ENCODE results near the gene GABRG3.
A peak's percentile ranks its signal among the peaks of the same experiment; 100 is the strongest.

Gene GABRG3

DNA sequence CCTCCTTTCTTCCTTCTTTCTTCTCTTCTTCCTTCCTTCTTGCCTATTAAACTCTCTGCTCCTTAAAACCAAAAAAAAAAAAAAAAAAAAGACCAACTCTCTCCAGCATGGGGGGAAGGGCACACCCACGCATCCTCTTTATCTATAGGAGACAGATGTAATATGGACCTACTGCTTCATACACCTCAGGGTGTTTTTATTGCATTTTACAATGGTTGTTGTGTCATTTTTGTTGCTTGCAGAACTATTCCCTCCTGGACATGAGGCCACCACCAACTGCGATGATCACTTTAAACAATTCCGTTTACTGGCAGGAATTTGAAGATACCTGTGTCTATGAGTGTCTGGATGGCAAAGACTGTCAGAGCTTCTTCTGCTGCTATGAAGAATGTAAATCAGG, 561.4 kb downstream of the GABRG3 start:
- ATAC-seq (ENCODE audit: low read depth), result no peak
- no peak for DNase-seq (ENCODE audit: low spot score)
- peaks cover 3% of the 10 kb centered on the region for H3K9me3 ChIP-seq (ENCODE audit: severe bottlenecking)
- no peaks in the 10 kb centered on the region for H3K4me1 ChIP-seq (ENCODE audit: insufficient read depth, poor library complexity, severe bottlenecking)
- H3K36me3 ChIP-seq (ENCODE audit: low read depth), result no peaks in the 10 kb centered on the region
- H3K4me3 ChIP-seq (ENCODE audit: severe bottlenecking), result no peak overlapping the region
- TF ChIP-seq, protein P1, sequence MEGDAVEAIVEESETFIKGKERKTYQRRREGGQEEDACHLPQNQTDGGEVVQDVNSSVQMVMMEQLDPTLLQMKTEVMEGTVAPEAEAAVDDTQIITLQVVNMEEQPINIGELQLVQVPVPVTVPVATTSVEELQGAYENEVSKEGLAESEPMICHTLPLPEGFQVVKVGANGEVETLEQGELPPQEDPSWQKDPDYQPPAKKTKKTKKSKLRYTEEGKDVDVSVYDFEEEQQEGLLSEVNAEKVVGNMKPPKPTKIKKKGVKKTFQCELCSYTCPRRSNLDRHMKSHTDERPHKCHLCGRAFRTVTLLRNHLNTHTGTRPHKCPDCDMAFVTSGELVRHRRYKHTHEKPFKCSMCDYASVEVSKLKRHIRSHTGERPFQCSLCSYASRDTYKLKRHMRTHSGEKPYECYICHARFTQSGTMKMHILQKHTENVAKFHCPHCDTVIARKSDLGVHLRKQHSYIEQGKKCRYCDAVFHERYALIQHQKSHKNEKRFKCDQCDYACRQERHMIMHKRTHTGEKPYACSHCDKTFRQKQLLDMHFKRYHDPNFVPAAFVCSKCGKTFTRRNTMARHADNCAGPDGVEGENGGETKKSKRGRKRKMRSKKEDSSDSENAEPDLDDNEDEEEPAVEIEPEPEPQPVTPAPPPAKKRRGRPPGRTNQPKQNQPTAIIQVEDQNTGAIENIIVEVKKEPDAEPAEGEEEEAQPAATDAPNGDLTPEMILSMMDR (IDR thresholded peaks at IDR 0.05; ENCODE audit: poor library complexity, severe bottlenecking), result no peak
- H3K27me3 ChIP-seq (ENCODE audit: insufficient read depth, poor library complexity, severe bottlenecking), result no peaks in the 10 kb centered on the region
- H3K27ac ChIP-seq (ENCODE audit: poor library complexity, severe bottlenecking), result no peak overlapping the region

DNA sequence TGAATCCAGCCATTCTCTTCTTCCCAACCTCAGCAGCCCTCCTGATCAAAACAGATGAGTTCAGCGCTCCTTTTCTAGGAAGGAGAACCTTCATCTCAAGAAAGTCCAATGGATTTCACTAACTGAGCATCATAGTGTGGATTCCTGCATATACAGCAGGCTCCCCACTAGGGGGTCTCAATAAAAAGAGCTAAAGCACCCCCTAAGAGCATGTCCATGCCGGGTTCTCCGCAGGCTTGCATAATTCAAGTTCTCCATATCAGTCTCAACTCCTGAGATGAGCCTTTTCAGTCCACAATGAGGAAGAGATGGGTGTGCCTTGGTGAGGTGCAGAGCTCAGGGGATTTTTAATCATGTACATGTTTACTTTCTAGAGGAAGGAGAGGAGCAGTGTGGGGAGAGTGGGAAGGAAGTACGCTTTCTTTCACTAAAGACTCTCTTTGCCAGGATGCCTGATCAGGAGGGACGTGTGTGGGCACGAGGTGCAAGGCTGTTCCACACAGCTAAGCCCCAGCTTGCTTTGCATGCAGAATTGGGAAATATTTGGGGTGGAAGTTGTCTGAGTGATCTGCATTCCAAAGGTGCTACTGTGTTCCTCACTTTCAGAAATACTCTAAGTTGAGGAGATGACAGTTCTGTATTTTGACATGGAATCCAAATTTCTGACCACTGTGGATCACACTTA, 564.6 kb downstream of the GABRG3 start:
- H3K4me3 ChIP-seq (ENCODE audit: severe bottlenecking), result no peak overlapping the region
- H3K27ac ChIP-seq (ENCODE audit: poor library complexity, severe bottlenecking), result no peak overlapping the region
- H3K4me1 ChIP-seq (ENCODE audit: insufficient read depth, poor library complexity, severe bottlenecking), result no peaks in the 10 kb centered on the region
- DNase-seq (ENCODE audit: low spot score) (no peak), ATAC-seq (ENCODE audit: low read depth) (peak; percentile 58)
- peaks cover 3% of the 10 kb centered on the region for H3K9me3 ChIP-seq (ENCODE audit: severe bottlenecking)
- no peaks in the 10 kb centered on the region for H3K27me3 ChIP-seq (ENCODE audit: insufficient read depth, poor library complexity, severe bottlenecking)
- TF ChIP-seq, protein P1 (IDR thresholded peaks at IDR 0.05; ENCODE audit: poor library complexity, severe bottlenecking), result no peak
- no peaks in the 10 kb centered on the region for H3K36me3 ChIP-seq (ENCODE audit: low read depth)

DNA sequence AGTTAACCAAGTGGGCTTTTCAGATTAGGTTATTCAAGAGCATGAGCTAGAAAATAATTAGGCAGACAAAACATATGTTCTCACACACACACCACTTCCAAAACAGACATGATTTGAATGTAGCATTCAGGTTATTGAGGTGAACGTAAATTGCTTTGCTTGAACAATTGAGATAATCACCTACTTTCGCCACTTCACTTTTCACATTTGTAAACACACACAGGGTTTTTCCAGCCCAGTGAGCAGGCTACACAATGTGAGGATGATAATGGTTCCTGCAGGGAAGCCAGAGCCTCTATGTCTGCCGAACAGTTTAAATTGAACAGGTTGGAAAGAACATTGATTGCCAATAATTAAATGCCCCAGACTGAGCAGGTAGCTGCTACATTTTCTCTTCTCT, 567.3 kb downstream of the GABRG3 start:
- H3K27me3 ChIP-seq (ENCODE audit: insufficient read depth, poor library complexity, severe bottlenecking), result no peaks in the 10 kb centered on the region
- no peaks in the 10 kb centered on the region for H3K4me1 ChIP-seq (ENCODE audit: insufficient read depth, poor library complexity, severe bottlenecking)
- TF ChIP-seq, protein P1 (IDR thresholded peaks at IDR 0.05; ENCODE audit: poor library complexity, severe bottlenecking), result no peak
- H3K36me3 ChIP-seq (ENCODE audit: low read depth), result no peaks in the 10 kb centered on the region
- DNase-seq (ENCODE audit: low spot score) (no peak), ATAC-seq (ENCODE audit: low read depth) (no peak)
- H3K9me3 ChIP-seq (ENCODE audit: severe bottlenecking), result peaks cover 3% of the 10 kb centered on the region
- no peak overlapping the region for H3K4me3 ChIP-seq (ENCODE audit: severe bottlenecking)
- H3K27ac ChIP-seq (ENCODE audit: poor library complexity, severe bottlenecking), result no peak overlapping the region

DNA sequence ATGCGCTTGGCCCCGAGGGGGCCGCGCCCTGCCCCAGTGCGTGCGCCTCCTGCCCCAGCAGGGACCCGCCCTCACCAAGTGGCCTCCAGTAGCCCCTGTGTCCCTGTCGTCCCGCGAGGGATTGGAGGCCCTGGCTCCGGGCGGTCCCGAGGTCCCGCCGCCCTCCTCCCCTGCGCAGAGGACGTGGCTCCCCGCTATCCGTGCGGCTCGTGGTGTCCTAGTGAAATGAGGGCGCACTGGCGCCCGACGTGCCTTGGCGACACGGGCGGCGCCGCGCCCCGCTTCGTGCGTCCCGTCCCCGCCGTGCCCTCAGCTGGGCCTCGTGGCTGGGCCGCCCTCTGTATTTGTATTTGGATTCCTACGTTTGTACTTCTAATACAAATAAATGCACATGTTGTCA, 570.6 kb downstream of the GABRG3 start:
- ATAC-seq (ENCODE audit: low read depth), result no peak
- Histone ChIP-seq H3K27me3 (ENCODE audit: insufficient read depth, poor library complexity, severe bottlenecking) (no peaks in the 10 kb centered on the region), H3K36me3 (ENCODE audit: low read depth) (no peaks in the 10 kb centered on the region), H3K9me3 (ENCODE audit: severe bottlenecking) (no peaks in the 10 kb centered on the region), H3K4me3 (ENCODE audit: severe bottlenecking) (no peak overlapping the region), H3K27ac (ENCODE audit: poor library complexity, severe bottlenecking) (no peak overlapping the region), H3K4me1 (ENCODE audit: insufficient read depth, poor library complexity, severe bottlenecking) (no peaks in the 10 kb centered on the region)
- no peak for DNase-seq (ENCODE audit: low spot score)
- TF ChIP-seq, protein P1 (IDR thresholded peaks at IDR 0.05; ENCODE audit: poor library complexity, severe bottlenecking), result no peak

DNA sequence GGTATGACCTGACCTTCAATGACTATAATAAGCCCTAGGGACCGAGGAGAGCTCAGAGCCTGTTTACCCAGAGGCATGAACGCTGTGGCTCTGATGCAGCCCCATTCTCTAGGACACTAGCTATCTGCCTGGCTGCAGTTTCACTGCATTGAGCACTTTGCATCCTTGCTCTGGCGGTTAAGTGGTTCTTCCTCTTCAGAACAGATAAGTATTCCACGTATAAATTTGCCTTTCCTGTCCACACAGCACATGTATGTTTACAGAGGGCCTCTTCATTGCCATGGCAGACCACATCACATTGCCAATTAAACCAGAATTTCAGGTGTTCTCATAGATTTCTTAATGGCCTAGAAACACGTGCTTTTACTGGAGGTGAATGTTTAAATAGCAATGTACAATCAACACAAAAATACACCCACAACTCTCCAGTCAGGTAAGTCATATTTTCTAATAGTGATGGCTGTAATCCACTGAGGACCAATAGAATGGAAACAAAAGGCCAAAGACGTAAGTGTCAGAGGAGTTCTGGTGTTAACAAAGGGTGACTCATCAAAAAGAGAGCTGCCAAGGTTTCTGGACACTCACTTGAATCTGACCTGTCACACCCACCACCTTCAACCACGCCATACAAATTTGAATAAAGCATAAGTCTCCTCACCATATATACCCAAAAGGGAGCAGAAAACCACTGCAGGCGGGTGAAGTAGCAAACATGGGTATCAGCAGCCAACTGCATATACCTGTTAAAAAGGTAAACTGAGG, 574.7 kb downstream of the GABRG3 start:
- H3K36me3 ChIP-seq (ENCODE audit: low read depth), result no peaks in the 10 kb centered on the region
- no peaks in the 10 kb centered on the region for H3K27me3 ChIP-seq (ENCODE audit: insufficient read depth, poor library complexity, severe bottlenecking)
- no peaks in the 10 kb centered on the region for H3K4me1 ChIP-seq (ENCODE audit: insufficient read depth, poor library complexity, severe bottlenecking)
- no peaks in the 10 kb centered on the region for H3K9me3 ChIP-seq (ENCODE audit: severe bottlenecking)
- ATAC-seq (ENCODE audit: low read depth) (no peak; the same call in 2 of the 3 replicates), DNase-seq (ENCODE audit: low spot score) (no peak)
- no peak overlapping the region for H3K4me3 ChIP-seq (ENCODE audit: severe bottlenecking)
- no peak overlapping the region for H3K27ac ChIP-seq (ENCODE audit: poor library complexity, severe bottlenecking)
- TF ChIP-seq, protein P1 (IDR thresholded peaks at IDR 0.05; ENCODE audit: poor library complexity, severe bottlenecking), result no peak

Data from RWPE2 (cell line).